Chondrocyte (in vitro differentiated cells): Measurements from ENCODE around the gene FETUB. TPM values are rescaled to one million over a fixed set of nuclear protein-coding genes. Genes with fewer than 3 reads are reported as not detected.
"Not testable (repeated sequence)": the region's sequence is repeated elsewhere in the genome, so short reads cannot be mapped to it uniquely, and the experiment has no call there.

Experiments used
- DNase-seq: peaks from one replicate; pipeline ENCODE4 v3.0.0; 2021; ENCODE audit warnings: mixed read lengths, low spot score
- H3K27ac Mint-ChIP-seq: one replicate; pipeline ENCODE4 v1.8.0; 2021; ENCODE audit warnings: mild to moderate bottlenecking, moderate library complexity, mixed read lengths; ENCODE audit not compliant: unreplicated experiment
- H3K27me3 Mint-ChIP-seq: 2 replicates; pipeline ENCODE4 v1.8.0; 2021; ENCODE audit warnings: low read depth, mixed read lengths
- H3K36me3 Mint-ChIP-seq: 2 replicates; pipeline ENCODE4 v1.8.0; 2021; ENCODE audit warnings: low read depth, mixed read lengths
- H3K4me1 Mint-ChIP-seq: 2 replicates; pipeline ENCODE4 v1.8.0; 2021; ENCODE audit warnings: low read depth, mild to moderate bottlenecking, mixed read lengths
- H3K4me3 Mint-ChIP-seq: one replicate; pipeline ENCODE4 v1.8.0; 2021; ENCODE audit warnings: mild to moderate bottlenecking, moderate library complexity, mixed read lengths; ENCODE audit not compliant: unreplicated experiment
- H3K9me3 Mint-ChIP-seq: 2 replicates; pipeline ENCODE4 v1.8.0; 2021; ENCODE audit warnings: low read depth, mixed read lengths
- CTCF ChIP-seq: fragments of 200-600 bp; sonication (generic); IDR thresholded peaks from 2 replicates; pipeline ENCODE4 v1.5.0; 2021; ENCODE audit warnings: antibody characterized with exemption, mild to moderate bottlenecking, moderate library complexity
- total RNA-seq: library from RNA; stranded (reverse); gene quantifications from 3 replicates; pipeline ENCODE4 v1.2.1, GENCODE V29; 2021

FETUB gene
- total RNA-seq, 1 donor from 2014 or later: not detected

GRCh38 chr3:186680869-186681268, 40.7 kb downstream of the FETUB start:
- Mint-ChIP-seq H3K27ac (no peak overlapping the region), H3K27me3 (peaks cover 68% of the 10 kb centered on the region), H3K4me3 (no peak overlapping the region), H3K36me3 (no peaks in the 10 kb centered on the region), H3K9me3 (peaks cover 10% of the 10 kb centered on the region), H3K4me1 (no peaks in the 10 kb centered on the region)
- no peak for TF ChIP-seq CTCF
- no peak for DNase-seq

- no peak for DNase-seq
- Mint-ChIP-seq H3K27ac (no peak overlapping the region), H3K9me3 (peaks cover 11% of the 10 kb centered on the region), H3K4me1 (no peaks in the 10 kb centered on the region), H3K36me3 (no peaks in the 10 kb centered on the region), H3K4me3 (no peak overlapping the region), H3K27me3 (peaks cover 67% of the 10 kb centered on the region)
- TF ChIP-seq CTCF: no peak
Observed at GRCh38 chr3:186682812-186683211, 42.6 kb downstream of the FETUB start.

GRCh38 chr3:186683979-186684378, 43.8 kb downstream of the FETUB start:
- no peak for DNase-seq
- H3K9me3 Mint-ChIP-seq: peaks cover 11% of the 10 kb centered on the region
- H3K27me3 Mint-ChIP-seq: peaks cover 65% of the 10 kb centered on the region
- H3K4me1 Mint-ChIP-seq: no peaks in the 10 kb centered on the region
- no peak for TF ChIP-seq CTCF
- H3K27ac Mint-ChIP-seq: no peak overlapping the region
- H3K4me3 Mint-ChIP-seq: no peak overlapping the region
- H3K36me3 Mint-ChIP-seq: no peaks in the 10 kb centered on the region

GRCh38 chr3:186686475-186686874, 46.3 kb downstream of the FETUB start:
- not testable (repeated sequence) for H3K27ac Mint-ChIP-seq, H3K4me1 Mint-ChIP-seq, DNase-seq, H3K36me3 Mint-ChIP-seq, H3K4me3 Mint-ChIP-seq
- peaks cover 68% of the 10 kb centered on the region for H3K27me3 Mint-ChIP-seq
- H3K9me3 Mint-ChIP-seq: peaks cover 11% of the 10 kb centered on the region

- Mint-ChIP-seq H3K36me3 (no peaks in the 10 kb centered on the region), H3K4me1 (no peaks in the 10 kb centered on the region), H3K27ac (no peak overlapping the region), H3K9me3 (peaks cover 11% of the 10 kb centered on the region), H3K4me3 (no peak overlapping the region), H3K27me3 (peaks cover 68% of the 10 kb centered on the region)
- TF ChIP-seq CTCF: no peak
- no peak for DNase-seq
Observed at GRCh38 chr3:186687120-186687651, 47.0 kb downstream of the FETUB start.

- not testable (repeated sequence) for H3K27ac Mint-ChIP-seq, H3K4me3 Mint-ChIP-seq, DNase-seq, H3K4me1 Mint-ChIP-seq, H3K9me3 Mint-ChIP-seq, H3K36me3 Mint-ChIP-seq
- H3K27me3 Mint-ChIP-seq: peaks cover 60% of the 10 kb centered on the region
Observed at GRCh38 chr3:186690304-186690703, 50.1 kb downstream of the FETUB start.
